Measurements from ENCODE around the gene LUZP2.

Gene LUZP2

GRCh38 chr11:24781288-24781687 lies 284.4 kb downstream of the LUZP2 start:
- TF ChIP-seq CTCF (IDR thresholded peaks at IDR 0.05; ENCODE audit: insufficient read depth, low read length, missing control alignments) = no peak
- POLR2A ChIA-PET = no interaction called here
- CTCF ChIA-PET = no interaction called here
- H3K4me3 ChIP-seq (ENCODE audit: low read depth, low read length) = no peak overlapping the region
- DNase-seq (ENCODE audit: low read depth, low spot score) = no peak

GRCh38 chr11:24793479-24793878 lies 296.6 kb downstream of the LUZP2 start:
- no peak for TF ChIP-seq CTCF (IDR thresholded peaks at IDR 0.05; ENCODE audit: insufficient read depth, low read length, missing control alignments)
- POLR2A ChIA-PET = no interaction called here
- CTCF ChIA-PET = no interaction called here
- no peak overlapping the region for H3K4me3 ChIP-seq (ENCODE audit: low read depth, low read length)
- DNase-seq (ENCODE audit: low read depth, low spot score) = no peak

- DNase-seq (ENCODE audit: low read depth, low spot score) = no peak
- TF ChIP-seq CTCF (IDR thresholded peaks at IDR 0.05; ENCODE audit: insufficient read depth, low read length, missing control alignments) = no peak
Measured at GRCh38 chr11:24794064-24794463, 297.2 kb downstream of the LUZP2 start.

GRCh38 chr11:24805671-24806070 lies 308.8 kb downstream of the LUZP2 start:
- CTCF ChIA-PET = no interaction called here
- POLR2A ChIA-PET = no interaction called here
- no peak for DNase-seq (ENCODE audit: low read depth, low spot score)
- TF ChIP-seq CTCF (IDR thresholded peaks at IDR 0.05; ENCODE audit: insufficient read depth, low read length, missing control alignments) = no peak
- H3K4me3 ChIP-seq (ENCODE audit: low read depth, low read length) = no peak overlapping the region

More at GRCh38 chr11:24794064-24794463, 297.2 kb downstream of the LUZP2 start:
- ChIA-PET CTCF (no interaction called here), POLR2A (no interaction called here)
- no peak overlapping the region for H3K4me3 ChIP-seq (ENCODE audit: low read depth, low read length)

GRCh38 chr11:24808173-24808572 lies 311.3 kb downstream of the LUZP2 start:
- TF ChIP-seq CTCF (IDR thresholded peaks at IDR 0.05; ENCODE audit: insufficient read depth, low read length, missing control alignments) = no peak
- ChIA-PET CTCF (no interaction called here), POLR2A (no interaction called here)
- DNase-seq (ENCODE audit: low read depth, low spot score) = no peak
- H3K4me3 ChIP-seq (ENCODE audit: low read depth, low read length) = no peak overlapping the region

- DNase-seq (ENCODE audit: low read depth, low spot score) = no peak
- no peak overlapping the region for H3K4me3 ChIP-seq (ENCODE audit: low read depth, low read length)
- TF ChIP-seq CTCF (IDR thresholded peaks at IDR 0.05; ENCODE audit: insufficient read depth, low read length, missing control alignments) = no peak
- POLR2A ChIA-PET = no interaction called here
- CTCF ChIA-PET = no interaction called here
Measured at GRCh38 chr11:24819006-24819405, 322.2 kb downstream of the LUZP2 start.

All from AG04449 (cell line).